Measurements from ENCODE around the gene WDFY2. TPM values are rescaled to one million over a fixed set of nuclear protein-coding genes. Genes with fewer than 3 reads are reported as not detected.

Gene WDFY2
- total and polyA plus RNA-seq, 2 donors, result 3.4 to 7.4 TPM

- WGBS, result 93% methylated on average over 10 of the region's 10 CpGs
- Histone ChIP-seq H3K27me3 (ENCODE audit: control insufficient read depth in 2 of 2, insufficient read depth in 1 of 2, low read length in 1 of 2) (no peaks in the 10 kb centered on the region), H3K4me3 (ENCODE audit: low read length in 2 of 2) (no peak overlapping the region), H3K4me1 (ENCODE audit: control insufficient read depth in 2 of 2, insufficient read depth in 2 of 2, low read length in 2 of 2) (no peaks in the 10 kb centered on the region), H3K9me3 (ENCODE audit: control insufficient read depth in 2 of 2, insufficient read depth in 1 of 2, low read length in 1 of 2) (no peaks in the 10 kb centered on the region), H3K27ac (ENCODE audit: low read depth in 1 of 2, low read length in 1 of 2) (no peak overlapping the region), H3K36me3 (ENCODE audit: control insufficient read depth in 2 of 2, insufficient read depth in 2 of 2, low read length in 1 of 2) (no peaks in the 10 kb centered on the region)
- no peak for DNase-seq (ENCODE audit: low read depth in 6 of 9, low spot score in 9 of 9)
These were observed 202.4 kb downstream of the WDFY2 start for GRCh38 chr13:51786425-51787265.

GRCh38 chr13:51793570-51794271, 209.5 kb downstream of the WDFY2 start:
- Histone ChIP-seq H3K36me3 (ENCODE audit: control insufficient read depth in 2 of 2, insufficient read depth in 2 of 2, low read length in 1 of 2) (no peaks in the 10 kb centered on the region), H3K9me3 (ENCODE audit: control insufficient read depth in 2 of 2, insufficient read depth in 1 of 2, low read length in 1 of 2) (no peaks in the 10 kb centered on the region), H3K27me3 (ENCODE audit: control insufficient read depth in 2 of 2, insufficient read depth in 1 of 2, low read length in 1 of 2) (no peaks in the 10 kb centered on the region), H3K4me1 (ENCODE audit: control insufficient read depth in 2 of 2, insufficient read depth in 2 of 2, low read length in 2 of 2) (peaks cover 0 to 11% of the 10 kb centered on the region in 2 donors), H3K4me3 (ENCODE audit: low read length in 2 of 2) (no peak overlapping the region), H3K27ac (ENCODE audit: low read depth in 1 of 2, low read length in 1 of 2) (peak overlapping the region; percentile 8 to 14)
- WGBS, result 23% methylated on average over 6 of the region's 6 CpGs
- peak in 2 of 9 donors; percentile 34 to 62 for DNase-seq (ENCODE audit: low read depth in 6 of 9, low spot score in 9 of 9)

- Histone ChIP-seq H3K36me3 (ENCODE audit: control insufficient read depth in 2 of 2, insufficient read depth in 2 of 2, low read length in 1 of 2) (no peaks in the 10 kb centered on the region), H3K27ac (ENCODE audit: low read depth in 1 of 2, low read length in 1 of 2) (no peak overlapping the region), H3K27me3 (ENCODE audit: control insufficient read depth in 2 of 2, insufficient read depth in 1 of 2, low read length in 1 of 2) (no peaks in the 10 kb centered on the region), H3K4me3 (ENCODE audit: low read length in 2 of 2) (no peak overlapping the region), H3K9me3 (ENCODE audit: control insufficient read depth in 2 of 2, insufficient read depth in 1 of 2, low read length in 1 of 2) (no peaks in the 10 kb centered on the region), H3K4me1 (ENCODE audit: control insufficient read depth in 2 of 2, insufficient read depth in 2 of 2, low read length in 2 of 2) (peaks cover 0 to 11% of the 10 kb centered on the region in 2 donors)
- 65% methylated on average over 4 of the region's 4 CpGs for WGBS
- no peak for DNase-seq (ENCODE audit: low read depth in 6 of 9, low spot score in 9 of 9)
These were observed 210.7 kb downstream of the WDFY2 start for GRCh38 chr13:51794964-51795363.

GRCh38 chr13:51795419-51795818, 211.2 kb downstream of the WDFY2 start:
- H3K4me1 ChIP-seq (ENCODE audit: control insufficient read depth in 2 of 2, insufficient read depth in 2 of 2, low read length in 2 of 2), result peaks cover 0 to 11% of the 10 kb centered on the region in 2 donors
- no peaks in the 10 kb centered on the region for H3K27me3 ChIP-seq (ENCODE audit: control insufficient read depth in 2 of 2, insufficient read depth in 1 of 2, low read length in 1 of 2)
- H3K9me3 ChIP-seq (ENCODE audit: control insufficient read depth in 2 of 2, insufficient read depth in 1 of 2, low read length in 1 of 2), result no peaks in the 10 kb centered on the region
- no peak overlapping the region for H3K4me3 ChIP-seq (ENCODE audit: low read length in 2 of 2)
- no peak overlapping the region for H3K27ac ChIP-seq (ENCODE audit: low read depth in 1 of 2, low read length in 1 of 2)
- H3K36me3 ChIP-seq (ENCODE audit: control insufficient read depth in 2 of 2, insufficient read depth in 2 of 2, low read length in 1 of 2), result no peaks in the 10 kb centered on the region
- DNase-seq (ENCODE audit: low read depth in 6 of 9, low spot score in 9 of 9), result no peak
- WGBS, result 96% methylated on average over 2 of the region's 2 CpGs

- WGBS, result 94% methylated on average over 7 of the region's 7 CpGs
- H3K4me1 ChIP-seq (ENCODE audit: control insufficient read depth in 2 of 2, insufficient read depth in 2 of 2, low read length in 2 of 2), result peaks cover 0 to 13% of the 10 kb centered on the region in 2 donors
- H3K27ac ChIP-seq (ENCODE audit: low read depth in 1 of 2, low read length in 1 of 2), result no peak overlapping the region
- no peak for DNase-seq (ENCODE audit: low read depth in 6 of 9, low spot score in 9 of 9)
- H3K36me3 ChIP-seq (ENCODE audit: control insufficient read depth in 2 of 2, insufficient read depth in 2 of 2, low read length in 1 of 2), result no peaks in the 10 kb centered on the region
- no peaks in the 10 kb centered on the region for H3K27me3 ChIP-seq (ENCODE audit: control insufficient read depth in 2 of 2, insufficient read depth in 1 of 2, low read length in 1 of 2)
- no peak overlapping the region for H3K4me3 ChIP-seq (ENCODE audit: low read length in 2 of 2)
- no peaks in the 10 kb centered on the region for H3K9me3 ChIP-seq (ENCODE audit: control insufficient read depth in 2 of 2, insufficient read depth in 1 of 2, low read length in 1 of 2)
These were observed 212.3 kb downstream of the WDFY2 start for GRCh38 chr13:51796546-51796945.

- no peak overlapping the region for H3K27ac ChIP-seq (ENCODE audit: low read depth in 1 of 2, low read length in 1 of 2)
- peaks cover 8 to 26% of the 10 kb centered on the region in 2 donors for H3K4me1 ChIP-seq (ENCODE audit: control insufficient read depth in 2 of 2, insufficient read depth in 2 of 2, low read length in 2 of 2)
- H3K36me3 ChIP-seq (ENCODE audit: control insufficient read depth in 2 of 2, insufficient read depth in 2 of 2, low read length in 1 of 2), result no peaks in the 10 kb centered on the region
- 77% methylated on average over 12 of the region's 12 CpGs for whole genome bisulfite sequencing
- no peaks in the 10 kb centered on the region for H3K9me3 ChIP-seq (ENCODE audit: control insufficient read depth in 2 of 2, insufficient read depth in 1 of 2, low read length in 1 of 2)
- H3K4me3 ChIP-seq (ENCODE audit: low read length in 2 of 2), result no peak overlapping the region
- no peaks in the 10 kb centered on the region for H3K27me3 ChIP-seq (ENCODE audit: control insufficient read depth in 2 of 2, insufficient read depth in 1 of 2, low read length in 1 of 2)
- peak in 6 of 9 donors; percentile 60 to 87 (median 70) for DNase-seq (ENCODE audit: low read depth in 6 of 9, low spot score in 9 of 9)
These were observed 213.6 kb downstream of the WDFY2 start for GRCh38 chr13:51797664-51798488.

- WGBS, result 97% methylated on average over 12 of the region's 12 CpGs
- Histone ChIP-seq H3K4me1 (ENCODE audit: control insufficient read depth in 2 of 2, insufficient read depth in 2 of 2, low read length in 2 of 2) (peaks cover 11 to 25% of the 10 kb centered on the region in 2 donors), H3K27me3 (ENCODE audit: control insufficient read depth in 2 of 2, insufficient read depth in 1 of 2, low read length in 1 of 2) (no peaks in the 10 kb centered on the region), H3K27ac (ENCODE audit: low read depth in 1 of 2, low read length in 1 of 2) (no peak overlapping the region), H3K36me3 (ENCODE audit: control insufficient read depth in 2 of 2, insufficient read depth in 2 of 2, low read length in 1 of 2) (no peaks in the 10 kb centered on the region), H3K4me3 (ENCODE audit: low read length in 2 of 2) (no peak overlapping the region), H3K9me3 (ENCODE audit: control insufficient read depth in 2 of 2, insufficient read depth in 1 of 2, low read length in 1 of 2) (no peaks in the 10 kb centered on the region)
- DNase-seq (ENCODE audit: low read depth in 6 of 9, low spot score in 9 of 9), result no peak
These were observed 215.0 kb downstream of the WDFY2 start for GRCh38 chr13:51799261-51799660.

GRCh38 chr13:51800486-51800885, 216.2 kb downstream of the WDFY2 start:
- H3K36me3 ChIP-seq (ENCODE audit: control insufficient read depth in 2 of 2, insufficient read depth in 2 of 2, low read length in 1 of 2), result no peaks in the 10 kb centered on the region
- H3K4me3 ChIP-seq (ENCODE audit: low read length in 2 of 2), result no peak overlapping the region
- WGBS, result 77% methylated on average over 5 of the region's 5 CpGs
- no peaks in the 10 kb centered on the region for H3K27me3 ChIP-seq (ENCODE audit: control insufficient read depth in 2 of 2, insufficient read depth in 1 of 2, low read length in 1 of 2)
- no peak for DNase-seq (ENCODE audit: low read depth in 6 of 9, low spot score in 9 of 9)
- H3K4me1 ChIP-seq (ENCODE audit: control insufficient read depth in 2 of 2, insufficient read depth in 2 of 2, low read length in 2 of 2), result peaks cover 19 to 31% of the 10 kb centered on the region in 2 donors
- H3K27ac ChIP-seq (ENCODE audit: low read depth in 1 of 2, low read length in 1 of 2), result no peak overlapping the region
- H3K9me3 ChIP-seq (ENCODE audit: control insufficient read depth in 2 of 2, insufficient read depth in 1 of 2, low read length in 1 of 2), result no peaks in the 10 kb centered on the region

Measured in thymus (tissue), 11 donors.